ENCODE results near the gene MLLT1.

Gene MLLT1

GRCh38 chr19:6204212-6204611 is 75.6 kb downstream of the MLLT1 start:
- in situ Hi-C loops (cut with MboI; ENCODE audit: low sequenced_read_pairs): no loop called here
- Histone ChIP-seq H3K4me1 (0 out of 2 replicates have a peak, but pooled peaks cover under 1% of the 10 kb centered on the region), H3K27me3 (ENCODE audit: low read depth) (no peaks in the 10 kb centered on the region), H3K4me3 (no peak overlapping the region), H3K9me3 (no peaks in the 10 kb centered on the region), H3K36me3 (replicated peaks) (no peaks in the 10 kb centered on the region)
- no peak for DNase-seq (ENCODE audit: low spot score in 2 of 2)

DNA sequence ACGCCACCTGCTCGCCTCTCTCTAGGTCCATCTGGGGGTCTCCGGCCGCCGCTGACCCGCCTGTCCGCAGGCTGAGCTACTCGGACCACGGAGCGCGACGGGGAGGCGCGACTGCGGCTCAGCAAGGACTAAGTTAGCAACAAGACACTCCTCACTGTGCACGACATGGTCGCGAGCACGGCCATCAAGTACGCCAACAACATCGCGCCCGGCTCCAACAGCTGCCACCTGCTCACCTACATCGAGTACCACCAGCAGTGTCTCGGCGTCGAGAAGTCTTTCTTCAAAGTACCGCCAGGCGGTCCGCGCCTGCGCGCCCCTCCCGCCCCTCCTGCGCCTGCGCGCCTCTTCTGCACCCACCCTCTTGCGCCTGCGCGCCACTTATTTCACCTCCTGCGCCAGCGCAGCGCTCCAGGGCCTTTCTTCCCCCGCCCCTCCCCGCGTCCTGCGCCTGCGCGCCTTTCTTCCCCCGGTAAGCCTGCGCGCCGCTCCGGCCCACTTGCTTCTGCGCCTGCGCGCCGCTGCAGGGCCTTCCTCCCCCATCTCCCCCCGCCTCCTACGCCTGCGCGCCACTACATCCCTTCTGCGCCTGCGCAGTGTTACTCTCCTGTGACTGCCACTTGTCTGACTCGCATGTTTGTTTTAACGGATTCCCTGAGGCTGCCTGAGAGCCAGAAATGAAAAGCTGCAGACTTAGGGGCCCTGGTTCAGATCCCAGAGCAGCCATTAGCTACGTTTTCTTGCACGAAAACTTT is 80.4 kb downstream of the MLLT1 start:
- Histone ChIP-seq H3K36me3 (replicated peaks) (no peaks in the 10 kb centered on the region), H3K4me1 (peaks cover 4% of the 10 kb centered on the region; the same call in 1 of the 2 replicates), H3K9me3 (no peaks in the 10 kb centered on the region), H3K4me3 (peak overlapping the region; percentile 52), H3K27me3 (ENCODE audit: low read depth) (no peaks in the 10 kb centered on the region)
- in situ Hi-C loops (cut with MboI; ENCODE audit: low sequenced_read_pairs): no loop called here
- peak; percentile 97 to 99 for DNase-seq (ENCODE audit: low spot score in 2 of 2)

GRCh38 chr19:6198896-6199239 is 80.9 kb downstream of the MLLT1 start:
- no peak for DNase-seq (ENCODE audit: low spot score in 2 of 2)
- Histone ChIP-seq H3K4me1 (peaks cover 4% of the 10 kb centered on the region; the same call in 1 of the 2 replicates), H3K4me3 (peak overlapping the region; percentile 52), H3K9me3 (no peaks in the 10 kb centered on the region), H3K36me3 (replicated peaks) (no peaks in the 10 kb centered on the region), H3K27me3 (ENCODE audit: low read depth) (no peaks in the 10 kb centered on the region)
- in situ Hi-C loops (cut with MboI; ENCODE audit: low sequenced_read_pairs): no loop called here

DNA sequence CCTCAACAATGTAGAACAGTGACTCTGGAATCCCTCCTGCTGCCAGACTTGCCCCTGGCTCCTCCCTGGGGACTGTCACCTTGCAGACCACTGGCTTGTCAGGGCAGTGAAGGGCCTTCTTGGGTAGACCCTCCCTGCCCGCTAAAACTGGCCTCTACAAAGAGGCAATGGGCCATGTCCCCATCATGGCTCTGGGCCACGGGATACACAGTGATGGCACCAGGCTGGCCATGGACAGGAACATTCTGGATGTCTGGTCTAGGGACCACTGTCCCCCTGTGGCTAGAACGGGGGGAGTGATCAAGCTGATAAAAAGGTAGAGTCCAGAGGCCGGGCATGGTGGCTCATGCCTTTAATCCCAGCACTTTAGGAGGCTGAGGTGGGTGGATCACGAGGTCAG is 83.4 kb downstream of the MLLT1 start:
- no peak for DNase-seq (ENCODE audit: low spot score in 2 of 2)
- no peak overlapping the region for H3K4me3 ChIP-seq
- in situ Hi-C loops (cut with MboI; ENCODE audit: low sequenced_read_pairs): no loop called here
- peaks cover 3% of the 10 kb centered on the region; the same call in 1 of the 2 replicates for H3K9me3 ChIP-seq
- H3K4me1 ChIP-seq: peaks cover 4% of the 10 kb centered on the region; the same call in 1 of the 2 replicates
- no peaks in the 10 kb centered on the region for H3K27me3 ChIP-seq (ENCODE audit: low read depth)
- H3K36me3 ChIP-seq (replicated peaks): no peaks in the 10 kb centered on the region

DNA sequence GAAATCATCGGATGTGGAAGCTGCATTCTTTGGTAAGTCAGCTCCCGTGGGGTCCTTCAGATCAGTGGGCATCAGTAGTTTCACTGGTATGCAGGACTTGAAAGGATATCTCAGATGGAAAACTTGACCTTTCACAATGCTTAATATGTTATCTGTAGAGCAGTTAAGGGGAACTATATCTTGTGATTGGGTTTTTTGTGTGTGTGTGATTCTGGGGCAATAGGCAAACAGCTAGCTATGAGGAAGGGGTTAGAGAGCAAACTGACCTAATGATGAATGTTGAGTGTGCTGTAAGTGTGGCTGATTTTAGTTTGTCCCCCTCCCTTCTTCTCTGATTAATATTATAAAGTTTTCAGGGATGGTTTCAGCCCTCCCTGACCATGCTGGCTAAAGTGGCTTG is 91.0 kb downstream of the MLLT1 start:
- Histone ChIP-seq H3K4me3 (no peak overlapping the region), H3K4me1 (no peaks in the 10 kb centered on the region), H3K27me3 (ENCODE audit: low read depth) (no peaks in the 10 kb centered on the region), H3K36me3 (replicated peaks) (no peaks in the 10 kb centered on the region), H3K9me3 (peaks cover 3% of the 10 kb centered on the region; the same call in 1 of the 2 replicates)
- in situ Hi-C loops (cut with MboI; ENCODE audit: low sequenced_read_pairs): no loop called here
- DNase-seq (ENCODE audit: low spot score in 2 of 2): no peak

DNA sequence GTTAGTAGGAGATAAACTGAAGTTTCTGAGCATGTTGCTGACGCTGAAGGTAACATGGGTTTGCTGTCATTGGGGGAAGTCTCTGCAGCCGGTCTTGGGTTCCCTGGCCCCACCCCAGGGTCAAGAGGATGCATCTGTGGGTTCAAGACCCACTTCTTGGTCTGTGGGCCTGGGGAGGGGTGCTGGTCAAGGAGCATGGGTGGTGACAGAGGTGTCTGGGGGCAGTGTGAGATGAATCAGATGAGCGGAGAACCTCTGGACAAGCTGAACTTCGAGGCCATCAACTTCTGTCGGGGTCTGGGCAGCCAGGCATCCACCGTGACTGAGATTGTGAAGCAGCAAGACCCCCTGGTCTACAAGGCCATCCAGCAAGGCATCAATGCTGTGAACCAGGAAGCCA is 92.4 kb downstream of the MLLT1 start:
- Histone ChIP-seq H3K4me1 (no peaks in the 10 kb centered on the region), H3K4me3 (no peak overlapping the region), H3K9me3 (peaks cover 3% of the 10 kb centered on the region; the same call in 1 of the 2 replicates), H3K36me3 (replicated peaks) (no peaks in the 10 kb centered on the region), H3K27me3 (ENCODE audit: low read depth) (no peaks in the 10 kb centered on the region)
- no peak for DNase-seq (ENCODE audit: low spot score in 2 of 2)
- in situ Hi-C loops (cut with MboI; ENCODE audit: low sequenced_read_pairs): no loop called here

GRCh38 chr19:6185835-6186834 is 93.6 kb downstream of the MLLT1 start:
- H3K4me1 ChIP-seq: no peaks in the 10 kb centered on the region

DNA sequence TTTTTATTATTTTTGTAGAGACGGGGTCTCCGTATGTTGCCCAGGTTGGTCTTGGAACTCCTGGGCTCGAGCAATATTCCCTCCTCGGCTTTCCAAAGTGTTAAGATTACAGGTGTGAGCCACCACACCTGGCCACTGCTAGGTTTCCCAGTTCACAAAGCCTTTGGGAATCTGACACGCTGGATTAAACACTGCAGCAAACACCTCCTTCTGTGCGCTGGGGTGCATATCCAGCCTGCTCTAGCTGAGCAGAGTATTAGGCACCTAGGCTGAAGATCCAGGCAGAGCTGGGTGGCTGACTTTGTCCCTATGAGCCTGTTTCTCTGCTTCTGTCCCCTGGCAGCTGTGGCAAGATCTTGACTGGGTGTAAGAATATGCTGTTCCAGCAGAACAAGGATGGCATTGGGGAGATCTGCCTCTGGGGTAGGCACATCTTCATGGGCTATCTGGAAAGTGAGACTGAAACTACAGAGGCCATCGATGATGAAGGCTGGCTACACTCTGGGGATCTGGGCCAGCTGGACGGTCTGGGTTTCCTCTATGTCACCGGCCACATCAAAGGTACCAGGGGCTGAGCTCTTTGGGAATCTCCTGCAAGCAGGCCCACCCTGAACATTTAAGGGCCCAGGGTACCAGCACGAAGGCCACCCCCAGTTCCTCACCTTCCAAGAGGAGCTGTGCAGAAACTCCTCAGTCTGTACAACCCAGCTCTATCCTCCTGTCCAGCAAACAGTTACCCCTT is 94.5 kb downstream of the MLLT1 start:
- in situ Hi-C loops (cut with MboI; ENCODE audit: low sequenced_read_pairs): no loop called here
- no peaks in the 10 kb centered on the region; the same call in 1 of the 2 replicates for H3K9me3 ChIP-seq

More at GRCh38 chr19:6185835-6186834, 93.6 kb downstream of the MLLT1 start:
- Histone ChIP-seq H3K9me3 (no peaks in the 10 kb centered on the region; the same call in 1 of the 2 replicates), H3K4me3 (no peak overlapping the region), H3K27me3 (ENCODE audit: low read depth) (no peaks in the 10 kb centered on the region), H3K36me3 (replicated peaks) (no peaks in the 10 kb centered on the region)
- no peak for DNase-seq (ENCODE audit: low spot score in 2 of 2)
- in situ Hi-C loops (cut with MboI; ENCODE audit: low sequenced_read_pairs): no loop called here

GRCh38 chr19:6181119-6181518 is 98.7 kb downstream of the MLLT1 start:
- no peaks in the 10 kb centered on the region for H3K27me3 ChIP-seq (ENCODE audit: low read depth)
- in situ Hi-C loops (cut with MboI; ENCODE audit: low sequenced_read_pairs): no loop called here
- H3K4me3 ChIP-seq: no peak overlapping the region
- H3K4me1 ChIP-seq: no peaks in the 10 kb centered on the region
- DNase-seq (ENCODE audit: low spot score in 2 of 2): no peak
- H3K9me3 ChIP-seq: no peaks in the 10 kb centered on the region
- no peaks in the 10 kb centered on the region for H3K36me3 ChIP-seq (replicated peaks)

More for the DNA sequence above, 94.5 kb downstream of the MLLT1 start:
- H3K4me3 ChIP-seq: no peak overlapping the region
- H3K36me3 ChIP-seq (replicated peaks): no peaks in the 10 kb centered on the region
- no peaks in the 10 kb centered on the region for H3K27me3 ChIP-seq (ENCODE audit: low read depth)
- no peaks in the 10 kb centered on the region for H3K4me1 ChIP-seq
- no peak for DNase-seq (ENCODE audit: low spot score in 2 of 2)

GRCh38 chr19:6173190-6173589 is 106.6 kb downstream of the MLLT1 start:
- H3K4me3 ChIP-seq: no peak overlapping the region
- H3K36me3 ChIP-seq (replicated peaks): no peaks in the 10 kb centered on the region
- H3K27me3 ChIP-seq (ENCODE audit: low read depth): no peaks in the 10 kb centered on the region; the same call in 1 of the 2 replicates
- in situ Hi-C loops (cut with MboI; ENCODE audit: low sequenced_read_pairs): no loop called here
- H3K9me3 ChIP-seq: peaks cover 6% of the 10 kb centered on the region
- H3K4me1 ChIP-seq: no peaks in the 10 kb centered on the region
- DNase-seq (ENCODE audit: low spot score in 2 of 2): no peak

GRCh38 chr19:6172074-6172863 is 107.5 kb downstream of the MLLT1 start:
- in situ Hi-C loops (cut with MboI; ENCODE audit: low sequenced_read_pairs): no loop called here

GRCh38 chr19:6167115-6167514 is 112.7 kb downstream of the MLLT1 start:
- Histone ChIP-seq H3K27me3 (ENCODE audit: low read depth) (no peaks in the 10 kb centered on the region), H3K36me3 (replicated peaks) (no peaks in the 10 kb centered on the region), H3K4me3 (no peak overlapping the region), H3K9me3 (peaks cover 6% of the 10 kb centered on the region), H3K4me1 (no peaks in the 10 kb centered on the region)
- in situ Hi-C loops (cut with MboI; ENCODE audit: low sequenced_read_pairs): no loop called here
- DNase-seq (ENCODE audit: low spot score in 2 of 2): no peak

More at GRCh38 chr19:6172074-6172863, 107.5 kb downstream of the MLLT1 start:
- Histone ChIP-seq H3K27me3 (ENCODE audit: low read depth) (no peaks in the 10 kb centered on the region; the same call in 1 of the 2 replicates), H3K4me1 (no peaks in the 10 kb centered on the region), H3K4me3 (no peak overlapping the region), H3K36me3 (replicated peaks) (no peaks in the 10 kb centered on the region), H3K9me3 (peaks cover 6% of the 10 kb centered on the region)
- no peak for DNase-seq (ENCODE audit: low spot score in 2 of 2)

All from HAP-1 (cell line).